K562 (cell line): ENCODE results near the gene ULK1. TPM values are rescaled to one million over a fixed set of nuclear protein-coding genes. Genes with fewer than 3 reads are reported as not detected.

Source experiments
- ATF7 ChIP-seq: fragments of 450-650 bp; IDR thresholded peaks from 2 replicates; pipeline ENCODE4 v1.7.1; 2014; ENCODE audit warnings: mild to moderate bottlenecking, moderate library complexity
- BMI1 ChIP-seq: fragments of 150-350 bp; IDR thresholded peaks from 2 replicates; pipeline ENCODE4 v1.6.1; 2014; ENCODE audit warnings: low read length
- EP400 ChIP-seq: fragments of 450-650 bp; IDR thresholded peaks from 2 replicates; pipeline ENCODE4 v1.6.1; 2017; ENCODE audit warnings: antibody characterized with exemption, mild to moderate bottlenecking, moderate library complexity
- HNRNPUL1 ChIP-seq: fragments of 200-400 bp; formaldehyde crosslinking; IDR thresholded peaks from 2 replicates; pipeline ENCODE4 v1.6.1; 2017; ENCODE audit warnings: low read length
- HOXB6 ChIP-seq: fragments of 250-450 bp; sonication (Bioruptor Pico); IDR thresholded peaks from 2 replicates; pipeline ENCODE4 v1.5.1; 2022; ENCODE audit warnings: mild to moderate bottlenecking, borderline replicate concordance
- MBD2 ChIP-seq: sonication (generic); IDR thresholded peaks from 2 replicates; pipeline ENCODE4 v1.6.1; 2016; ENCODE audit warnings: low read depth, borderline replicate concordance
- RFX7 ChIP-seq: fragments of 250-450 bp; sonication (Bioruptor Pico); IDR thresholded peaks from 2 replicates; pipeline ENCODE4 v1.5.1; 2021; ENCODE audit warnings: mild to moderate bottlenecking
- SMARCC2 ChIP-seq: fragments of 450-650 bp; IDR thresholded peaks from 2 replicates; pipeline ENCODE4 v1.6.1; 2017; ENCODE audit warnings: antibody characterized with exemption, moderate library complexity, mild to moderate bottlenecking, low read depth
- TCF3 ChIP-seq: sonication (generic); formaldehyde crosslinking; IDR thresholded peaks from 2 replicates; pipeline ENCODE4 v1.4.0; 2020; ENCODE audit warnings: mild to moderate bottlenecking, missing genetic modification reagents
- TEAD1 ChIP-seq, 2 experiments: fragments of 450-650 bp in 1 of 2; sonication (generic) in 1 of 2; formaldehyde crosslinking; IDR thresholded peaks; 2 replicates each; pipeline versions ENCODE4 v1.4.0 to v1.8.0; 2020 to 2022; ENCODE audit warnings: mild to moderate bottlenecking in 2 of 2, missing genetic modification reagents in 1 of 2
- YY1 ChIP-seq, 3 experiments: IDR thresholded peaks; 2 replicates each; pipeline ENCODE4 v1.6.1; 2011; ENCODE audit warnings: low read length in 2 of 3, mild to moderate bottlenecking in 2 of 3, moderate library complexity in 2 of 3, borderline replicate concordance in 1 of 3, control low read depth in 1 of 3, low read depth in 1 of 3; ENCODE audit not compliant: insufficient read depth in 3 of 3, insufficient replicate concordance in 2 of 3, control insufficient read depth in 1 of 3, insufficient read length in 1 of 3; ENCODE audit errors: extremely low read depth in 1 of 3
- ZFP1 ChIP-seq: fragments of 450-650 bp; formaldehyde crosslinking; IDR thresholded peaks from 2 replicates; pipeline ENCODE4 v1.4.0; 2020; ENCODE audit warnings: mild to moderate bottlenecking, mixed read lengths
- ZKSCAN8 ChIP-seq: fragments of 200-800 bp; sonication (Bioruptor generic); IDR thresholded peaks from 2 replicates; pipeline ENCODE4 v1.6.1; 2016; ENCODE audit warnings: missing genetic modification characterization, missing compliant biosample characterization
- ZNF780A ChIP-seq: fragments of 250-450 bp; sonication (Bioruptor Pico); IDR thresholded peaks from 2 replicates; pipeline ENCODE4 v1.5.0; 2021; ENCODE audit warnings: mild to moderate bottlenecking
- ZNF830 ChIP-seq: fragments of 250-450 bp; sonication (Bioruptor Pico); IDR thresholded peaks from 2 replicates; pipeline ENCODE4 v1.5.0; 2021; ENCODE audit warnings: mild to moderate bottlenecking
- polyA plus RNA-seq, 8 experiments: library from polyadenylated mRNA; depleted of rRNA in 4 of 8; stranded (reverse) in 5 of 8; unstranded in 3 of 8; fragments of >200 nt; fragmentation: Nextera tagmentation in 2 of 8; fragmentation: Illumina TruSeq in 1 of 8; extraction: Ambion mirVana in 2 of 8; extraction: Trizol in 1 of 8; gene quantifications; 2 replicates each; pipeline versions ENCODE4 v1.2.1 to v1.2.3, GENCODE V29; 2011 to 2014; ENCODE audit warnings: inconsistent platforms in 1 of 8, missing spikeins in 1 of 8
- total RNA-seq, 7 experiments: library from RNA; depleted of rRNA in 6 of 7; stranded (reverse); fragments of >200 nt in 6 of 7; fragmentation: Illumina TruSeq in 2 of 7; extraction: Trizol in 2 of 7; gene quantifications; 2 replicates each; pipeline versions ENCODE4 v1.2.1 to v1.2.3, GENCODE V29; 2011 to 2021; ENCODE audit warnings: low replicate concordance in 1 of 7
- TF ChIP-seq, protein P1 (sequence below): fragments of 450-650 bp; formaldehyde crosslinking; IDR thresholded peaks from 2 replicates; pipeline ENCODE4 v1.4.0; 2020; ENCODE audit warnings: mild to moderate bottlenecking, moderate library complexity
- TF ChIP-seq, protein P2 (sequence below): sonication (generic); formaldehyde crosslinking; IDR thresholded peaks from 2 replicates; pipeline ENCODE4 v1.8.0; 2023; ENCODE audit warnings: mild to moderate bottlenecking, missing genetic modification reagents
- TF ChIP-seq, protein P3 (sequence below): fragments of 450-650 bp; formaldehyde crosslinking; IDR thresholded peaks from 2 replicates; pipeline ENCODE4 v1.4.0; 2022; ENCODE audit warnings: mild to moderate bottlenecking, moderate library complexity
- TF ChIP-seq, protein P4 (sequence below), 3 experiments: IDR thresholded peaks in 2 of 3; conservative IDR thresholded peaks in 1 of 3; 2 replicates each; pipeline ENCODE4 v1.5.1; 2011 to 2012; ENCODE audit warnings: low read length in 3 of 3, mild to moderate bottlenecking in 3 of 3, control low read depth in 2 of 3, improper control_type of control experiment in 1 of 3, inconsistent platforms in 1 of 3, low read depth in 1 of 3, mixed read lengths in 1 of 3, moderate library complexity in 1 of 3; ENCODE audit not compliant: insufficient read depth in 2 of 3
- TF ChIP-seq, protein P5 (sequence below): sonication (generic); formaldehyde crosslinking; IDR thresholded peaks from 2 replicates; pipeline ENCODE4 v1.8.0; 2022; ENCODE audit warnings: mild to moderate bottlenecking, missing genetic modification reagents

Gene ULK1
- total and polyA plus RNA-seq, 9 of the 15 experiments (the other 6 are each of a cell fraction or from before 2014, with no cell fraction given): 0.15 to 29.4 (median 2.5) TPM

DNA sequence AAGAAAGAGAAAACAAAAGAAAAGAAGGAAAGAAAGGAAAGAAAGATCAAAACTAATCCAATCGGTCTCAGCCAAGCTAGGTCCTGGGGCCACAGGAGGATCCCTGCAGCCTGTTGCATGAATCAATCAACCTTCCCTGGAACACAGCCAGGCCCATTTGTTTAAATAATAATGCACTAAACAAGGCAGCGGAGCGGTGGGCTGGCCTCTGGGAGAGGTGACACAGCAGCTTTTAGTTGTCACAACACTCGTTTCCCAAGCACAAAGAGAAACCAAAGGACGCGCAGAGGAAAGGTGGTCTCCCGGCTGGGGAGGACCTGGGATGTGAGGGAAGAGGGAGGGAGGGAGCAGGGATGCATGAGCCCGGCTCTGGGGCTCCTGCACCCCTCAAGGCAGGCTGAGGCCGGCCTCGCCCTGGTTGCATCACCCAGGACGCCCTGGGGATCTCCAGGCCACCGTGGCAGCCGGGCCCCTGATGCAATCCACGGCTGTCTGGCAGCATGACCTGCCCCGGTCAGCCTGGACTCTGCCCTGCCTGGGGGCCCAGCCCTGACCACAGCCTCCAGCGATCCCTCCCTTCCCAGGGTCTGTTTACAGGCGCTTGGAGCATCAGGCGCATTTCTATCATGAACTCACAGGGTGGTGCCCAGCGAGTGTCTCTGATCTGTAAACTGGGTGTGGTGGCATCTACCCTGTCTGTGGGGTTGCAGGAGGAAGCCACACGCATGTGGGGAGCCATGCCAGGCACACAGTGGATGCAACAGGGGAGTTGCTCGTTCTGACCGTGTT, 33.8 kb upstream of the ULK1 start (continued):
- TF ChIP-seq, protein P1, sequence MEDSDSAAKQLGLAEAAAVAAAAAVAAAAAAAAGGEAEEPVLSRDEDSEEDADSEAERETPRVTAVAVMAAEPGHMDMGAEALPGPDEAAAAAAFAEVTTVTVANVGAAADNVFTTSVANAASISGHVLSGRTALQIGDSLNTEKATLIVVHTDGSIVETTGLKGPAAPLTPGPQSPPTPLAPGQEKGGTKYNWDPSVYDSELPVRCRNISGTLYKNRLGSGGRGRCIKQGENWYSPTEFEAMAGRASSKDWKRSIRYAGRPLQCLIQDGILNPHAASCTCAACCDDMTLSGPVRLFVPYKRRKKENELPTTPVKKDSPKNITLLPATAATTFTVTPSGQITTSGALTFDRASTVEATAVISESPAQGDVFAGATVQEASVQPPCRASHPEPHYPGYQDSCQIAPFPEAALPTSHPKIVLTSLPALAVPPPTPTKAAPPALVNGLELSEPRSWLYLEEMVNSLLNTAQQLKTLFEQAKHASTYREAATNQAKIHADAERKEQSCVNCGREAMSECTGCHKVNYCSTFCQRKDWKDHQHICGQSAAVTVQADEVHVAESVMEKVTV (CRISPR knock-in tag): no peak
- no peak for TF ChIP-seq MBD2
- no peak for TF ChIP-seq ZKSCAN8 (CRISPR knock-in tag)
- TF ChIP-seq, protein P2, sequence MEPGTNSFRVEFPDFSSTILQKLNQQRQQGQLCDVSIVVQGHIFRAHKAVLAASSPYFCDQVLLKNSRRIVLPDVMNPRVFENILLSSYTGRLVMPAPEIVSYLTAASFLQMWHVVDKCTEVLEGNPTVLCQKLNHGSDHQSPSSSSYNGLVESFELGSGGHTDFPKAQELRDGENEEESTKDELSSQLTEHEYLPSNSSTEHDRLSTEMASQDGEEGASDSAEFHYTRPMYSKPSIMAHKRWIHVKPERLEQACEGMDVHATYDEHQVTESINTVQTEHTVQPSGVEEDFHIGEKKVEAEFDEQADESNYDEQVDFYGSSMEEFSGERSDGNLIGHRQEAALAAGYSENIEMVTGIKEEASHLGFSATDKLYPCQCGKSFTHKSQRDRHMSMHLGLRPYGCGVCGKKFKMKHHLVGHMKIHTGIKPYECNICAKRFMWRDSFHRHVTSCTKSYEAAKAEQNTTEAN (CRISPR knock-in tag): no peak
- TF ChIP-seq ATF7: peak; percentile 95
- no peak for TF ChIP-seq TEAD1 (CRISPR knock-in tag; IDR thresholded peaks at IDR 0.05)
- TF ChIP-seq TCF3 (CRISPR knock-in tag): no peak; the same call in 1 of the 2 replicates
- TF ChIP-seq ZFP1 (CRISPR knock-in tag): no peak
- TF ChIP-seq EP400: peak; percentile 100
- TF ChIP-seq, protein P3, sequence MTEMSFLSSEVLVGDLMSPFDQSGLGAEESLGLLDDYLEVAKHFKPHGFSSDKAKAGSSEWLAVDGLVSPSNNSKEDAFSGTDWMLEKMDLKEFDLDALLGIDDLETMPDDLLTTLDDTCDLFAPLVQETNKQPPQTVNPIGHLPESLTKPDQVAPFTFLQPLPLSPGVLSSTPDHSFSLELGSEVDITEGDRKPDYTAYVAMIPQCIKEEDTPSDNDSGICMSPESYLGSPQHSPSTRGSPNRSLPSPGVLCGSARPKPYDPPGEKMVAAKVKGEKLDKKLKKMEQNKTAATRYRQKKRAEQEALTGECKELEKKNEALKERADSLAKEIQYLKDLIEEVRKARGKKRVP (CRISPR knock-in tag): peak; percentile 99
- TF ChIP-seq HOXB6 (CRISPR knock-in tag): no peak
- TF ChIP-seq, protein P4, sequence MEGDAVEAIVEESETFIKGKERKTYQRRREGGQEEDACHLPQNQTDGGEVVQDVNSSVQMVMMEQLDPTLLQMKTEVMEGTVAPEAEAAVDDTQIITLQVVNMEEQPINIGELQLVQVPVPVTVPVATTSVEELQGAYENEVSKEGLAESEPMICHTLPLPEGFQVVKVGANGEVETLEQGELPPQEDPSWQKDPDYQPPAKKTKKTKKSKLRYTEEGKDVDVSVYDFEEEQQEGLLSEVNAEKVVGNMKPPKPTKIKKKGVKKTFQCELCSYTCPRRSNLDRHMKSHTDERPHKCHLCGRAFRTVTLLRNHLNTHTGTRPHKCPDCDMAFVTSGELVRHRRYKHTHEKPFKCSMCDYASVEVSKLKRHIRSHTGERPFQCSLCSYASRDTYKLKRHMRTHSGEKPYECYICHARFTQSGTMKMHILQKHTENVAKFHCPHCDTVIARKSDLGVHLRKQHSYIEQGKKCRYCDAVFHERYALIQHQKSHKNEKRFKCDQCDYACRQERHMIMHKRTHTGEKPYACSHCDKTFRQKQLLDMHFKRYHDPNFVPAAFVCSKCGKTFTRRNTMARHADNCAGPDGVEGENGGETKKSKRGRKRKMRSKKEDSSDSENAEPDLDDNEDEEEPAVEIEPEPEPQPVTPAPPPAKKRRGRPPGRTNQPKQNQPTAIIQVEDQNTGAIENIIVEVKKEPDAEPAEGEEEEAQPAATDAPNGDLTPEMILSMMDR (IDR thresholded peaks at IDR 0.05 in 2 of 3, conservative IDR thresholded peaks at IDR 0.05 in 1 of 3; ENCODE audit: insufficient read depth in 2 of 3, low read depth in 1 of 3, low read length in 3 of 3): no peak
- TF ChIP-seq ZNF830 (CRISPR knock-in tag): no peak
- TF ChIP-seq YY1 (IDR thresholded peaks at IDR 0.05; ENCODE audit: borderline replicate concordance in 1 of 3, control insufficient read depth in 1 of 3, extremely low read depth in 1 of 3, insufficient read depth in 3 of 3, insufficient read length in 1 of 3, insufficient replicate concordance in 2 of 3, low read depth in 1 of 3, low read length in 2 of 3): no peak
- TF ChIP-seq, protein P5, sequence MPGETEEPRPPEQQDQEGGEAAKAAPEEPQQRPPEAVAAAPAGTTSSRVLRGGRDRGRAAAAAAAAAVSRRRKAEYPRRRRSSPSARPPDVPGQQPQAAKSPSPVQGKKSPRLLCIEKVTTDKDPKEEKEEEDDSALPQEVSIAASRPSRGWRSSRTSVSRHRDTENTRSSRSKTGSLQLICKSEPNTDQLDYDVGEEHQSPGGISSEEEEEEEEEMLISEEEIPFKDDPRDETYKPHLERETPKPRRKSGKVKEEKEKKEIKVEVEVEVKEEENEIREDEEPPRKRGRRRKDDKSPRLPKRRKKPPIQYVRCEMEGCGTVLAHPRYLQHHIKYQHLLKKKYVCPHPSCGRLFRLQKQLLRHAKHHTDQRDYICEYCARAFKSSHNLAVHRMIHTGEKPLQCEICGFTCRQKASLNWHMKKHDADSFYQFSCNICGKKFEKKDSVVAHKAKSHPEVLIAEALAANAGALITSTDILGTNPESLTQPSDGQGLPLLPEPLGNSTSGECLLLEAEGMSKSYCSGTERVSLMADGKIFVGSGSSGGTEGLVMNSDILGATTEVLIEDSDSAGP: peak; percentile 72; the same call in 1 of the 2 replicates
- no peak for TF ChIP-seq ZNF780A (CRISPR knock-in tag)
- no peak for TF ChIP-seq BMI1
- TF ChIP-seq SMARCC2: no peak
- TF ChIP-seq RFX7: no peak
- TF ChIP-seq HNRNPUL1: no peak
